ENCODE measurements around the gene DCAF17.

DCAF17 gene

GRCh38 chr2:171404261-171404660, 29.8 kb upstream of the DCAF17 start:
- no peak for TF ChIP-seq CTCF (IDR thresholded peaks at IDR 0.05; ENCODE audit: low read depth, low read length)

GRCh38 chr2:171404719-171405118, 29.3 kb upstream of the DCAF17 start:
- no peak overlapping the region for H3K4me3 ChIP-seq (ENCODE audit: low read depth, low read length)
- no peak for TF ChIP-seq CTCF (IDR thresholded peaks at IDR 0.05; ENCODE audit: low read depth, low read length)

More at GRCh38 chr2:171404261-171404660, 29.8 kb upstream of the DCAF17 start:
- H3K4me3 ChIP-seq (ENCODE audit: low read depth, low read length): no peak overlapping the region

- no peak overlapping the region for H3K4me3 ChIP-seq (ENCODE audit: low read depth, low read length)
- TF ChIP-seq CTCF (IDR thresholded peaks at IDR 0.05; ENCODE audit: low read depth, low read length): no peak
Observed at GRCh38 chr2:171405546-171405945, 28.5 kb upstream of the DCAF17 start.

- no peak overlapping the region for H3K4me3 ChIP-seq (ENCODE audit: low read depth, low read length)
- no peak for TF ChIP-seq CTCF (IDR thresholded peaks at IDR 0.05; ENCODE audit: low read depth, low read length)
Observed at GRCh38 chr2:171406044-171406443, 28.0 kb upstream of the DCAF17 start.

GRCh38 chr2:171407030-171407675, 26.9 kb upstream of the DCAF17 start:
- no peak overlapping the region for H3K4me3 ChIP-seq (ENCODE audit: low read depth, low read length)
- TF ChIP-seq CTCF (IDR thresholded peaks at IDR 0.05; ENCODE audit: low read depth, low read length): no peak

GRCh38 chr2:171407676-171408044, 26.4 kb upstream of the DCAF17 start:
- H3K4me3 ChIP-seq (ENCODE audit: low read depth, low read length): no peak overlapping the region
- TF ChIP-seq CTCF (IDR thresholded peaks at IDR 0.05; ENCODE audit: low read depth, low read length): no peak

GRCh38 chr2:171409436-171409971, 24.5 kb upstream of the DCAF17 start:
- H3K4me3 ChIP-seq (ENCODE audit: low read depth, low read length): no peak overlapping the region
- no peak for TF ChIP-seq CTCF (IDR thresholded peaks at IDR 0.05; ENCODE audit: low read depth, low read length)
